Mucosa of descending colon (tissue), 3 donors: ENCODE measurements around the gene CSNK1A1L. TPM values are rescaled to one million over a fixed set of nuclear protein-coding genes. Genes with fewer than 3 reads are reported as not detected.
A peak's percentile ranks its signal among the peaks of the same experiment; 100 is the strongest.

ENCODE experiments used
- ATAC-seq: fragments of 200-7000 bp; cut with Tn5 transposase; one replicate; pipeline ENCODE4 v1.9.1; 2020; ENCODE audit warnings: mild to moderate bottlenecking, moderate library complexity
- DNase-seq, 3 donors: peaks; one replicate each; pipeline ENCODE4 v3.0.0-alpha.2; 2020
- H3K36me3 ChIP-seq: fragments of 200-600 bp; one replicate; pipeline ENCODE4 v1.8.0; 2021; ENCODE audit warnings: low read depth, mild to moderate bottlenecking
- H3K4me1 ChIP-seq: fragments of 200-600 bp; one replicate; pipeline ENCODE4 v1.8.0; 2021; ENCODE audit warnings: low read depth, mild to moderate bottlenecking
- H3K4me3 ChIP-seq: fragments of 200-600 bp; one replicate; pipeline ENCODE4 v1.8.0; 2021; ENCODE audit warnings: mild to moderate bottlenecking
- H3K9me3 ChIP-seq: fragments of 200-600 bp; one replicate; pipeline ENCODE4 v1.8.0; 2021; ENCODE audit warnings: mild to moderate bottlenecking
- CTCF ChIP-seq: fragments of 200-600 bp; IDR thresholded peaks from one replicate; pipeline ENCODE4 v1.8.0; 2022; ENCODE audit warnings: antibody characterized with exemption, mild to moderate bottlenecking
- intact Hi-C, 2 donors: fragments of 100-400 bp; cut with DNase I in 1 of 2; cut with micrococcal nuclease in 1 of 2; formaldehyde crosslinking; loops; one replicate each; pipeline versions ENCODE4 v1.11.0 to v1.11.1; 2022; cut with DNase I, micrococcal nuclease
- total RNA-seq, 3 donors: library from RNA; stranded (reverse); fragmentation: NEBNext Ultra II Directional in 2 of 3; extraction: Animal tissue kit (Norgen Biotek cat#: 25700) in 2 of 3; gene quantifications; one replicate each; pipeline versions ENCODE4 v1.2.1 to v1.2.4, GENCODE V29; 2021 to 2023
- donor health status: DM: no; HTN: no; CAD: no; lungs with moderate emphysema.
- donor health status: DM: no; HTN: no; CAD: no.
- donor health status: DM: no; HTN: yes; CAD: no.

CSNK1A1L gene
- total RNA-seq, 3 donors from 2014 or later, result not detected

GRCh38 chr13:37074703-37075102 is 30.8 kb downstream of the CSNK1A1L start:
- Histone ChIP-seq H3K9me3 (no peaks in the 10 kb centered on the region), H3K4me3 (no peak overlapping the region), H3K36me3 (no peaks in the 10 kb centered on the region), H3K4me1 (no peaks in the 10 kb centered on the region)
- DNase-seq (no peak), ATAC-seq (no peak)
- no peak for TF ChIP-seq CTCF
- intact Hi-C loops, result loop anchor here (10.0 kb wide), 1 partner anchor 530 kb away; no protein-coding TSS in a partner anchor

- Histone ChIP-seq H3K4me1 (no peaks in the 10 kb centered on the region), H3K36me3 (no peaks in the 10 kb centered on the region), H3K9me3 (no peaks in the 10 kb centered on the region), H3K4me3 (no peak overlapping the region)
- no peak for TF ChIP-seq CTCF
- ATAC-seq (no peak), DNase-seq (no peak)
- intact Hi-C loops, result loop anchor here (10.0 kb wide), 1 partner anchor 533 kb away; no protein-coding TSS in a partner anchor
These were observed 33.4 kb downstream of the CSNK1A1L start for GRCh38 chr13:37072024-37072423.

- intact Hi-C loops, result loop anchor here (10.0 kb wide), 1 partner anchor 534 kb away; no protein-coding TSS in a partner anchor
- Histone ChIP-seq H3K4me3 (no peak overlapping the region), H3K36me3 (no peaks in the 10 kb centered on the region), H3K4me1 (no peaks in the 10 kb centered on the region), H3K9me3 (no peaks in the 10 kb centered on the region)
- no peak for ATAC-seq
- DNase-seq, result no peak
- TF ChIP-seq CTCF, result no peak
These were observed 34.5 kb downstream of the CSNK1A1L start for GRCh38 chr13:37070956-37071355.

- intact Hi-C loops, result loop anchor here (10.0 kb wide), 1 partner anchor 535 kb away; no protein-coding TSS in a partner anchor
- ATAC-seq (no peak), DNase-seq (no peak)
- Histone ChIP-seq H3K4me1 (no peaks in the 10 kb centered on the region), H3K36me3 (no peaks in the 10 kb centered on the region), H3K9me3 (no peaks in the 10 kb centered on the region), H3K4me3 (no peak overlapping the region)
- no peak for TF ChIP-seq CTCF
These were observed 35.2 kb downstream of the CSNK1A1L start for GRCh38 chr13:37070145-37070695.

GRCh38 chr13:37069597-37070103 is 35.8 kb downstream of the CSNK1A1L start:
- intact Hi-C loops, result loop anchor here (10.0 kb wide), 1 partner anchor 535 kb away; no protein-coding TSS in a partner anchor
- TF ChIP-seq CTCF, result no peak
- ATAC-seq, result no peak

More at GRCh38 chr13:37069597-37070103, 35.8 kb downstream of the CSNK1A1L start:
- no peak overlapping the region for H3K4me3 ChIP-seq
- H3K9me3 ChIP-seq, result no peaks in the 10 kb centered on the region
- no peaks in the 10 kb centered on the region for H3K4me1 ChIP-seq
- no peaks in the 10 kb centered on the region for H3K36me3 ChIP-seq
- DNase-seq, result peak in 1 of 3 donors; percentile 53
